H1 (cell line): ENCODE results near the gene AIFM2. TPM values are rescaled to one million over a fixed set of nuclear protein-coding genes. Genes with fewer than 3 reads are reported as not detected.

Experiments
- CHD7 ChIP-seq: fragments of 300-600 bp; sonication (generic); IDR thresholded peaks from 2 replicates; pipeline ENCODE4 v1.7.1; 2012; ENCODE audit warnings: low read length, moderate library complexity, mild to moderate bottlenecking, inconsistent platforms; ENCODE audit not compliant: insufficient replicate concordance
- JUND ChIP-seq: IDR thresholded peaks from 2 replicates; pipeline ENCODE4 v1.6.1; 2011; ENCODE audit warnings: mild to moderate bottlenecking, improper control_type of control experiment, low read length
- MAFK ChIP-seq: IDR thresholded peaks from 2 replicates; pipeline ENCODE4 v1.6.1; 2012; ENCODE audit warnings: low read depth, mild to moderate bottlenecking, improper control_type of control experiment, low read length
- polyA plus RNA-seq, 7 experiments: library from polyadenylated mRNA; depleted of rRNA in 3 of 7; stranded (reverse) in 5 of 7; unstranded in 2 of 7; fragments of >200 nt in 5 of 7; fragments of 200-250 nt in 2 of 7; gene quantifications; 1 replicate in 5 of 7; 2 replicates in 1 of 7; 4 replicates in 1 of 7; pipeline versions ENCODE4 v1.2.1 to v1.2.3, GENCODE V29; 2011 to 2013; ENCODE audit warnings: missing spikeins in 2 of 7, mixed read lengths in 2 of 7
- total RNA-seq: library from RNA; stranded (reverse); fragmentation: NEBNext Ultra II Directional; extraction: Animal tissue kit (Norgen Biotek cat#: 25700); gene quantifications from 2 replicates; pipeline ENCODE4 v1.2.1, GENCODE V29; 2021

Gene AIFM2
- total and polyA plus RNA-seq, 2 of the 8 experiments (the other 6 are each of a cell fraction or from before 2014, with no cell fraction given), result 4.0 TPM

- TF ChIP-seq CHD7 (no peak), JUND (no peak), MAFK (no peak)
Measured at GRCh38 chr10:70090951-70091350, 41.7 kb downstream of the AIFM2 start (continued).
